ENCODE data around the gene CAPZB. TPM values are rescaled to one million over a fixed set of nuclear protein-coding genes. Genes with fewer than 3 reads are reported as not detected.

CAPZB gene
- total and polyA plus RNA-seq, 10 donors = 139 to 386 (median 277) TPM

DNA sequence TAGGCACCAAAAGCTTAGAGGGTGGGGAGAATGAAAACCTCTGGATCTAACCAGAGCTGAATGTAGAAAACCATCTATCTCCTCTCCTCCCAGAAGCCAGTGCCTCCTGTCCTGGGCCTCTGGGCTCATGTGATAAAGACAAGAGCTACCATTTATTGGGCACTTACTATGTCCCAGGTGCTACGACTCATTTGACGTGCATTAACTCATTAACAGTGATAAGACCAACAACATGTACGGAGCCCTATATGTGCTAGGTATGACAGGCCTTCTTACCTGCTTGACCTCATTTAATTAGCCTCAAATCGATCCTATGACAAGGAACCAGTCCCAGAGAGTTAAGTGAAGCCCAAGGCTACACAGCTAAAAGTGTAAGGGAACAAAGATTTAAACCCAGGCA lies 19.7 kb downstream of the CAPZB start:
- peaks cover 0 to 35% (median 0%) of the 10 kb centered on the region in 6 donors for H3K36me3 ChIP-seq
- intact Hi-C loops (cut with DNase I; ENCODE audit: low total_unique reads) = no loop called here
- DNase-seq = no peak
- H3K27me3 ChIP-seq (replicated peaks in 1 of 7) = no peaks in the 10 kb centered on the region
- no peak overlapping the region for H3K4me3 ChIP-seq
- peaks cover 67 to 100% (median 99%) of the 10 kb centered on the region in 6 donors for H3K4me1 ChIP-seq
- H3K27ac ChIP-seq = peak overlapping the region in 7 of 8 donors; percentile 32 to 94 (median 75)
- no peaks in the 10 kb centered on the region for H3K9me3 ChIP-seq
- 91 to 98% (median 94%) methylated on average over 4 of the region's 4 CpGs for WGBS, 5 donors
- no peak for TF ChIP-seq POLR2AphosphoS5 (IDR thresholded peaks at IDR 0.05)
- TF ChIP-seq POLR2A (IDR thresholded peaks at IDR 0.05) = no peak
- TF ChIP-seq, protein P1, sequence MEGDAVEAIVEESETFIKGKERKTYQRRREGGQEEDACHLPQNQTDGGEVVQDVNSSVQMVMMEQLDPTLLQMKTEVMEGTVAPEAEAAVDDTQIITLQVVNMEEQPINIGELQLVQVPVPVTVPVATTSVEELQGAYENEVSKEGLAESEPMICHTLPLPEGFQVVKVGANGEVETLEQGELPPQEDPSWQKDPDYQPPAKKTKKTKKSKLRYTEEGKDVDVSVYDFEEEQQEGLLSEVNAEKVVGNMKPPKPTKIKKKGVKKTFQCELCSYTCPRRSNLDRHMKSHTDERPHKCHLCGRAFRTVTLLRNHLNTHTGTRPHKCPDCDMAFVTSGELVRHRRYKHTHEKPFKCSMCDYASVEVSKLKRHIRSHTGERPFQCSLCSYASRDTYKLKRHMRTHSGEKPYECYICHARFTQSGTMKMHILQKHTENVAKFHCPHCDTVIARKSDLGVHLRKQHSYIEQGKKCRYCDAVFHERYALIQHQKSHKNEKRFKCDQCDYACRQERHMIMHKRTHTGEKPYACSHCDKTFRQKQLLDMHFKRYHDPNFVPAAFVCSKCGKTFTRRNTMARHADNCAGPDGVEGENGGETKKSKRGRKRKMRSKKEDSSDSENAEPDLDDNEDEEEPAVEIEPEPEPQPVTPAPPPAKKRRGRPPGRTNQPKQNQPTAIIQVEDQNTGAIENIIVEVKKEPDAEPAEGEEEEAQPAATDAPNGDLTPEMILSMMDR (IDR thresholded peaks at IDR 0.05 in 8 of 11, conservative IDR thresholded peaks at IDR 0.05 in 3 of 11) = no peak

- Histone ChIP-seq H3K9me3 (no peaks in the 10 kb centered on the region), H3K36me3 (peaks cover 0 to 34% (median 0%) of the 10 kb centered on the region in 6 donors), H3K4me1 (peaks cover 63 to 100% (median 99%) of the 10 kb centered on the region in 6 donors), H3K27me3 (replicated peaks in 1 of 7) (no peaks in the 10 kb centered on the region), H3K27ac (peak overlapping the region in 7 of 8 donors; percentile 36 to 94 (median 75)), H3K4me3 (no peak overlapping the region)
- TF ChIP-seq, protein P1 (IDR thresholded peaks at IDR 0.05 in 8 of 11, conservative IDR thresholded peaks at IDR 0.05 in 3 of 11) = no peak
- TF ChIP-seq POLR2A (IDR thresholded peaks at IDR 0.05) (no peak), POLR2AphosphoS5 (IDR thresholded peaks at IDR 0.05) (no peak)
- DNase-seq = no peak
- WGBS, 5 donors = 84 to 93% (median 86%) methylated on average over 2 of the region's 2 CpGs
- intact Hi-C loops (cut with DNase I; ENCODE audit: low total_unique reads) = no loop called here
Measured at GRCh38 chr1:19465123-19465522, 20.2 kb downstream of the CAPZB start.

DNA sequence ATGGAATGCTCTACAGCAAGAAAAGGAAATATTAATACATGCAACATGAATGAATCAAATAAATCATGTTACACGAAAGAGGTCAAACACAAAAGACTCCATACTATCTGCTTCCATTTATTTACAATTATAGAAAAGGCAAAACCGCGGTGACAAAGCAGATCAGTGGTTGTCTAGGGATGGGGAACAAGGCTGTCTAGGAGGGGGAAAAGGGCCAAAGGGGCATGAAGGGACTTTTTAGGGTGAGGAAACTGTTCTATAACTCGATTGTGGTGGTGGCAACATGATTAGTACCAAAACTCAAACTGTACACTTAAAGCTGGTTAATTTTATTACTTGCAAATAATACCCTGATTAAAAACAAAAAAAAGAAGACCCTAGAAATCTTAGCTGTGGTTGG lies 20.6 kb downstream of the CAPZB start:
- intact Hi-C loops (cut with DNase I; ENCODE audit: low total_unique reads) = no loop called here
- Histone ChIP-seq H3K36me3 (peaks cover 0 to 34% (median 0%) of the 10 kb centered on the region in 6 donors), H3K27me3 (replicated peaks in 1 of 7) (no peaks in the 10 kb centered on the region), H3K4me3 (no peak overlapping the region), H3K27ac (peak overlapping the region in 6 of 8 donors; percentile 36 to 94 (median 81)), H3K4me1 (peaks cover 59 to 100% (median 99%) of the 10 kb centered on the region in 6 donors), H3K9me3 (no peaks in the 10 kb centered on the region)
- WGBS, 5 donors = 60 to 79% (median 71%) methylated on average over 4 of the region's 4 CpGs
- TF ChIP-seq POLR2AphosphoS5 (IDR thresholded peaks at IDR 0.05) = no peak
- no peak for TF ChIP-seq POLR2A (IDR thresholded peaks at IDR 0.05)
- DNase-seq = no peak

- peak overlapping the region; percentile 64 to 94 (median 85) for H3K27ac ChIP-seq
- TF ChIP-seq, protein P1 (IDR thresholded peaks at IDR 0.05 in 8 of 11, conservative IDR thresholded peaks at IDR 0.05 in 3 of 11) = no peak
- peak in 1 of 3 donors; percentile 59 for TF ChIP-seq POLR2AphosphoS5 (IDR thresholded peaks at IDR 0.05)
- intact Hi-C loops (cut with DNase I; ENCODE audit: low total_unique reads) = no loop called here
- peak overlapping the region in 1 of 8 donors; percentile 49 for H3K4me3 ChIP-seq
- peaks cover 56 to 100% (median 99%) of the 10 kb centered on the region in 6 donors for H3K4me1 ChIP-seq
- H3K27me3 ChIP-seq (replicated peaks in 1 of 7) = no peaks in the 10 kb centered on the region
- no peaks in the 10 kb centered on the region for H3K9me3 ChIP-seq
- peaks cover 0 to 34% (median 0%) of the 10 kb centered on the region in 6 donors for H3K36me3 ChIP-seq
- no peak for DNase-seq
Measured at GRCh38 chr1:19463504-19463803, 21.9 kb downstream of the CAPZB start.

Measured in spleen (tissue), 11 donors.